Measurements from ENCODE around the gene HLA-DPB1.

DNA sequence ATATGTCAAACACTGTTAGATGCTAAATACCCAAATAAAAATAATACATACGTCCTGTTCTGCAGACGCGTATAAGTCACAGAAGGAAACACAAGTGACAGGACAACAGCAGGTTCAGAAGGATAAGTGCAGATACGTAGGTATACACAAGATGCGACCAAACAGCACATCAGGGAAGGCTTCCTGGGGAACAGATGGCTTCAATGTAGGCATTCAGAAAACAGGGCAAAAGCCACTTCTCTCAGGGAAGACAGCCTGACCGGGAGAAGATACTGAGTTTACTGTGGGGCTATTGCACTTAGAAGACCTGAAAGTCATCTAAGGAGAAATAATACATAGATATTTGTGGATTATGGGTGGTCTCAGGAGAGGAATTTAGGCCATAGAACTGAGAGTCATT lies 4.2 kb upstream of the HLA-DPB1 start:
- TF ChIP-seq POLR2A (IDR thresholded peaks at IDR 0.05; ENCODE audit: low read depth, low read length): no peak
- TF ChIP-seq POLR2AphosphoS5 (IDR thresholded peaks at IDR 0.05; ENCODE audit: low read depth, low read length): no peak
- TF ChIP-seq POU2F2 (IDR thresholded peaks at IDR 0.05; ENCODE audit: low read depth, low read length): no peak
- TF ChIP-seq TAF1 (IDR thresholded peaks at IDR 0.05; ENCODE audit: low read depth, low read length): no peak
- no peak for TF ChIP-seq SPI1 (IDR thresholded peaks at IDR 0.05; ENCODE audit: low read depth, low read length)
